HEK293T (cell line): ENCODE measurements around the gene BIN1.

Experiments used
- ARNT ChIP-seq: fragments of 450-650 bp; IDR thresholded peaks from 2 replicates; pipeline ENCODE4 v1.6.1; 2017; ENCODE audit warnings: mild to moderate bottlenecking
- BHLHE40 ChIP-seq: fragments of 450-650 bp; IDR thresholded peaks from 2 replicates; pipeline ENCODE4 v1.6.1; 2016; ENCODE audit warnings: mild to moderate bottlenecking, moderate library complexity, borderline replicate concordance
- ELF4 ChIP-seq: fragments of 450-650 bp; IDR thresholded peaks from 2 replicates; pipeline ENCODE4 v1.6.1; 2017; ENCODE audit warnings: antibody characterized with exemption
- FOXA1 ChIP-seq: fragments of 450-650 bp; IDR thresholded peaks from 2 replicates; pipeline ENCODE4 v1.6.1; 2016; ENCODE audit warnings: mild to moderate bottlenecking
- FOXM1 ChIP-seq: fragments of 450-650 bp; IDR thresholded peaks from 2 replicates; pipeline ENCODE4 v1.6.1; 2017; ENCODE audit warnings: mild to moderate bottlenecking, borderline replicate concordance
- HDGF ChIP-seq: fragments of 450-650 bp; IDR thresholded peaks from 2 replicates; pipeline ENCODE4 v1.6.1; 2017; ENCODE audit warnings: antibody characterized with exemption, borderline replicate concordance
- SP1 ChIP-seq: fragments of 450-650 bp; IDR thresholded peaks from 2 replicates; pipeline ENCODE4 v1.6.1; 2017
- SUZ12 ChIP-seq: fragments of 450-650 bp; IDR thresholded peaks from 2 replicates; pipeline ENCODE4 v1.6.1; 2016; ENCODE audit warnings: mild to moderate bottlenecking
- ZNF384 ChIP-seq: fragments of 450-650 bp; IDR thresholded peaks from 2 replicates; pipeline ENCODE4 v1.6.1; 2016

GRCh38 chr2:127117603-127118002 lies 10.6 kb upstream of the BIN1 start:
- TF ChIP-seq SP1 (no peak), FOXM1 (no peak), ELF4 (no peak), FOXA1 (no peak), SUZ12 (no peak), HDGF (no peak), BHLHE40 (no peak), ARNT (no peak), ZNF384 (no peak)
